Stimulated activated CD8-positive, alpha-beta memory T cell treated with anti-CD3 and anti-CD28 coated beads, Interleukin-15, amount 100 ng/mL, for 48 hours (primary cell): ENCODE data around the gene CCDC68.
"Not testable (repeated sequence)": the region's sequence is repeated elsewhere in the genome, so short reads cannot be mapped to it uniquely, and the experiment has no call there.

Experiments
- DNase-seq, 2 donors: peaks; one replicate each; pipeline ENCODE4 v3.0.0-alpha.2; 2020; ENCODE audit warnings: low read depth in 2 of 2

Gene CCDC68

GRCh38 chr18:54958704-54959625, at the start of gene CCDC68:
Gene CCDC68, minus strand, starts transcription at chr18:54959461. Its CDS starts 16,670 bp downstream, at chr18:54942791.
- no peak for DNase-seq

- DNase-seq = no peak
These were observed 48.3 kb upstream of the CCDC68 start for GRCh38 chr18:55007602-55008001.

GRCh38 chr18:55003695-55004094, 44.4 kb upstream of the CCDC68 start:
- no peak for DNase-seq

GRCh38 chr18:55002261-55002660, 43.0 kb upstream of the CCDC68 start:
- no peak for DNase-seq

GRCh38 chr18:55001394-55002024, 42.2 kb upstream of the CCDC68 start:
- DNase-seq = no peak

- no peak for DNase-seq
These were observed 41.3 kb upstream of the CCDC68 start for GRCh38 chr18:55000529-55000928.

- DNase-seq = no peak
These were observed 39.8 kb upstream of the CCDC68 start for GRCh38 chr18:54999016-54999415.

GRCh38 chr18:54995421-54996143, 36.3 kb upstream of the CCDC68 start:
- DNase-seq = no peak

- no peak for DNase-seq
These were observed 32.7 kb upstream of the CCDC68 start for GRCh38 chr18:54991981-54992380.

GRCh38 chr18:54984908-54985307, 25.6 kb upstream of the CCDC68 start:
- DNase-seq = no peak

GRCh38 chr18:54983791-54984190, 24.5 kb upstream of the CCDC68 start:
- DNase-seq = no peak

- no peak for DNase-seq
These were observed 23.9 kb upstream of the CCDC68 start for GRCh38 chr18:54983041-54983686.

- DNase-seq = no peak
These were observed 21.8 kb upstream of the CCDC68 start for GRCh38 chr18:54981076-54981475.

- no peak for DNase-seq
These were observed 16.3 kb upstream of the CCDC68 start for GRCh38 chr18:54975598-54975997.

GRCh38 chr18:54973046-54973445, 13.8 kb upstream of the CCDC68 start:
- no peak for DNase-seq

- DNase-seq = no peak
These were observed 9.5 kb upstream of the CCDC68 start for GRCh38 chr18:54968807-54969206.

GRCh38 chr18:54968237-54968636, 9.0 kb upstream of the CCDC68 start:
- not testable (repeated sequence) for DNase-seq

- no peak for DNase-seq
These were observed 8.5 kb upstream of the CCDC68 start for GRCh38 chr18:54967786-54968185.

- DNase-seq = no peak
These were observed 5.5 kb upstream of the CCDC68 start for GRCh38 chr18:54964741-54965140.

- no peak for DNase-seq
These were observed 3.8 kb upstream of the CCDC68 start for GRCh38 chr18:54962919-54963645.

- DNase-seq = no peak
These were observed 2.6 kb upstream of the CCDC68 start for GRCh38 chr18:54961868-54962267.
